DMS153 treated with DMSO at 0.1 percent for 48 hours (cell line): Measurements from ENCODE around the gene ACAT2.
"Not testable (repeated sequence)": the region's sequence is repeated elsewhere in the genome, so short reads cannot be mapped to it uniquely, and the experiment has no call there.

Experiments used
- DNase-seq: peaks from one replicate; lab custom pipeline; 2025; ENCODE audit not compliant: unreplicated experiment; lab: John Stamatoyannopoulos, UW

ACAT2 gene

DNA sequence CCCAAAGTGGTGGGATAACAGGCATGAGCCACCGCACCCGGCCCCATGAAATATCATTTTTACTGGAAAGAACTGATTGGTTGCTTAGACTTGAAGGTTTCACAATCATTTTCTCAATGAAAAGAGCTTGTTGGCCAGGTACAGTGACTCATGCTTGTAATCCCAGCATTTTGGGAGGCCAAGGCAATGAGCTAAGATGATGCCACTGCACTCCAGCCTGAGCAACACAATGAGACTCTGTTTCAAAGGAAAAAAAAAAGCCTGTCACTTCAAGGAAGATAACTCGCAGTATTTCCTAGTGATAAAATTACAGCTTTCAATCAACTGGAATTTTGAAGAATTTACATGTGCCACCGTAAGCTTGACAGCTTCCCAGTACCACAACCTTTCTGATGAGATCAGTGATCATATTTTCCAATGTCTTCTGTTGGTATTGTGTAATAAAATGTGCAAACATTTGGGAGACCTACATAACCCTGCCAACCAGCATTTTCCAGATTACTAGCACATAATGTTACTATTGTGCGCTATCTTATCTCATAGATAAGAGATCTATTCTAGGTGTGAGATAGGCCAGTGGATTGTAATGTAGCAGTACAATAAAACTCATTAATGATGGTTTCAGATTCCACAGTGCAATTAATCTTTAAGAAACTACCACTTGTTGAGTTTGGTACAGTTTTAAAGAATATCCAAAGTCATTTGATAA, 45.5 kb downstream of the ACAT2 start:
- no peak for DNase-seq

DNA sequence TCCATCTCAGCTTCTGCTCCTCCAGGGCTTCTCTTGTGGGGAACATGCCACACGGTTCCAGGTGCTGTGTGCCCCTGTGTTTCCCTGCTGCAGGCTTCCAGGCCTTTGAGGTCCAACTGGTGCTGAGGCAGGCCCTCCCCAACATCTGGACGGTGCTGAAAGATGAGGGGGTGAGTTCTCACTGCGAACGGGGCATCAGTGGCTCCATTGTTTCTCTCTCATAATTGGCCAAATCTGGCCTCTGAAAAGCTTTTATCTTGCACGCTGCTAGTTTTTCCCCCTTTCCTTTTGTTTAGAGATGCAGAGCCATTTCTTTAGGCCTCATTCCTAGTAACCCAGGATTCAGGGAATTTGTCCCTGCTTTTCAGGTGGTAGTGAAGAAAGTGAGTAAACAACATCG, 46.8 kb downstream of the ACAT2 start:
- no peak for DNase-seq

DNA sequence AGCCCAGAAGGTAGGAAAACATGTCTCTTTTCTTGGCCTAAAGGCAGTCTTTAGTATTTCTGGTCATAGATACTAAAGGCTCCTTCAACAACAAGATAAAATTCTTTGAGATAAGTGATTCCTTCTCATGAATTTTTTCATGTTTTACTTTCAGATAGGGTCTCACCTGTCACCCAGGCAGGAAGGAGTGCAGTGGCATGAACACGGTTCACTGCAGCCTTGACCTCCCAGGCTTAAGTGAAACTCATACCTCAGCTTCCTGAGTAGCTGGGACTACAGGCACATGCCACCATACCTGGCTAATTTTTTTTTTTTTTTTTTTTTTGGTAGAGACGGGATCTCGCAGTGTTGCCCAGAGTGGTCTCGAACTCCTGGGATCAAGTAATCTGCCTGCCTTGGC, 47.3 kb downstream of the ACAT2 start:
- no peak for DNase-seq

DNA sequence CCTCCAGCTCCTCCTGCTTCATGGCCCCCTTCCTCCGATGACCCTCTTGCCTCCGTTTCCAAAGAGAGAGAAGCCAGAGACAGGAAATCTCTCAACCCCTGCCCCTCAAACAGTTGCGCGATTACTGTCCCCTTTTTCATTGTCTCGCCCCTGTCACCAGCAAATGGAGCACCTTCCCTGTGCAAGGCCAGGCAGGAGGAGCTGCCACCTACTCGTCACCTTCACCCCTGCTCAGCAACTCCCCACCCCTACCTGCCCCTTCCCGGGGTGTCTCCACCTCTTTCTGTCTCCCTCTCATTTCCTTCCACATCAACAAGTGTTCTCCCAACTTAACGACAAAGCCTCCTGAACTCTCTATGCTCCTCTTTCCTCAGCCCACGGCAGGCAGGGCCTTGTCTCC, 51.9 kb downstream of the ACAT2 start:
- DNase-seq = no peak

DNA sequence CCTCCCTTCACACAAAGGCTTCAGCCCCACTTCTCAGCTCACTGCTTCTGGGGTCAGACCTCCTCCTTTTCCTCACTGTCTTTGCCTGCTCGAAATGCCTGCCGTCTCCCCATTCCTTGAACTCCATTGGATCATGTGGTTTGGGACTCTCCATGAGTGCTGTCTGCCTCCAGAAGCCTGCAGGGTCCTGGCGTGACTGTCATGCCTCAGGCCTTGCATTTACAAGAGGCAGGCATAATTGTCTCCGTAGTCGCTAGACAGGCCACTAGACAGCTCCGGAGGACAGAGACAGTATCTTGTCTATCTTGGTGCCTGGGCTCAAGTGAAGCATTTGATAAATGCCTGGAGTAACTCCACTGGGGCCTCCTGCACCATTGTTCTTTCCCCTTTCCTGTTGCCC, 53.6 kb downstream of the ACAT2 start:
- DNase-seq = no peak

DNA sequence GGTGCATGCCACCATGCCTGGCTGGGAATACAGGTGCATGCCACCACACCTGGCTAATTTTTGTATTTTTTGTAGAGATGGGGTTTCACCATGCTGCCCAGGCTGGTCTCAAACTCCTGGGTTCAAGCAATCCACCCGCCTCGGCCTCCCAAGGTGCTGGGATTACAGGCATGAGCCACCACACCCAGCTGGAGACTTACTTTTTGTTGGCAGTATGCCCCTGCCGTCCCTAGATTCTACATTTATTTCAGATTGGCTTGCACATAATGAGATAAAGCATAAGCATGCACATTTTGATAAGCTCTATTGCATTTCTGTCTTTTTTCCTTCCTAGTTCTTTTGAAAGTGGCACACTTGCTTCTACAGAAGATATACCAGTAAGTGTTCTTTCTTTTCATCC, 54.9 kb downstream of the ACAT2 start:
- DNase-seq = not testable (repeated sequence)

DNA sequence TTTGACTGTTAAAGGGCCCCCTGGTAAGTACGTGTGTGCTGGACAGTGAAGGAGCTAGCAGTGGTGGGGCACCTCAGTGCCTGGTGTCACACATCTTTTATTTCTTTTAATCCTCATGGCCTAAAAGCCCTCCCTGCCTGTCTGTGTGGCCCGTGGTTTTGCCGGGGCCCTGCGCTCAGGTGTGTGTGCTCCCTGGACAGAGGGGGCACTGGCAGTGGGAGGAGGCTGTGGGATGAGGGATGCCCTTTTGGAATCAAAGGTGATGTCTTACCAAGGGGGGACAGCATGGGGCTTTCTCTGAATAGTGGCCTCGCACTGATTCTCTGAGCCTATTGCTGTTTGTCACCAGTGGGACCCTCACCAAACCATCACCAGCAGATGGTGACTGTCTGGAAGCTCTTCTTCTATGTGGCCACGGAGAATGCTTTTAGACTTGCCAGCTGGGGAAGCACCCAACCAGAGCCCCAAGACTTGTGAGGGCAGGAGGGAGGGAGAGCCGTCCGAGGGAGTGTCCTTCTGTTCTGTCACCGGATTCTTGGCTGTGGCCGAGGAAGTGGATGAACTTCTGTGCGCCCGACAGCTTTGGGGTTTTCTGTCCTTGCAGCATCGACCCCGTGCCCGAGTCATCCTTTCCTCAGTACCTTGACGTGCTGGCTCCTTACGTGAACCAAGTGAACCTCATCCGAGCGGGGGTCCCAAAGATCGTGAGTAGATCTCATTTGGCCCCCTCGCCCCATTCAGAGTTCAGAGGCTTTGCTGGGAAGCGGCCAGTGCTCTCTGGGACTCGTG, 56.3 kb downstream of the ACAT2 start:
- DNase-seq = no peak

DNA sequence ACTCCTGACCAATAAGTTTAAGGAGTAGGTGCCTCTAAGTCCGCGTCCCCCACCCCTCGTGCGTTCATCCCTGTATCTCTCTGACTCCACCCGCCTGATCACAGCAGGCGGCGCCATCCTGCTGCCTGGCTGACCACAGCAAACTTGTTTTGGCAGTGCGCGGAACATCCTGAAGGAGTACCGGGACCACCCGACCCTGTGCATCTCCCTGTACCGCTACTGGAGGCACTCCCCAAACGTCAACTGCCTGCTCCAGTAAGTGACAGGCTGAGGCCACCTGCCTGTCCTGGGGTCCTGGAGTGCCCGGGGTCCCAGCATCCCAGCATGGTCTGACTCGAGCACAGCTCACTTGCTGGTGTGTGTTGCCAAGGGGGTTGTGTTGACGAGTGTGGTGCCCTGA, 57.3 kb downstream of the ACAT2 start:
- DNase-seq = no peak

DNA sequence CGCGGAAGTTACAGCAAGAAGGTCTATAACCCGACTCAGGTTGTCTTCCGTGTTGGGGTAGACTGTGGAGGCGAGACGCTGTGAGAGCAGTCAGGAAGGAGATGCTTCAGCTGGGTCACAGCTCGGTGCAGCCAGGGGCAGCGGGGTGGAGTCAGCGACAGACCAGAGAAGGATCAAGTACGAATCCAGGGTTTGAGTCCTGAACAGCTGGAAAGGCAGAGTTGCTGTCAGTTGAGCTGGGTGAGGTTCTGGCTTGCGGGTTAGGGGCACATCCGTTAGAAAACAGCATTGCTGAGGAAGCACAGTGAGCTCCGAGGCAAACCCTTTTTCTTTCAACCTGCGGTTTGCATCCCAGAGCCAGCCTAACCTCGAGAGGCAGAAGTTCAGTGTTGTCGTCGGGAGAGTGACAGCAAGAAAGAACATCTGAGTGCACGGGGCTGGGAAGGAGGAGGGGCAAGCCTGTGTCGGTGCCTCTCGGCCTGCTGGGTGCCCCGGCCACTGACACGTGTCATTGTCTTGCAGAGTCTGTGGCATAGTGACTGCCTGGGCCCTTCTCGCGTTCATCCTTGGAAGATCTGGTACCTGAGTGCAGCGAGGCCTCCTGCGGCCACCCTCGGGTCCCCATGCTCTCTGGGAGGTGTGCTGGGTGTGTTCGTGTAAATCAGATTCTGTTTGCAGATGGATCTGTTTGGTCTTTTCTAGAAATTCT, 58.2 kb downstream of the ACAT2 start:
- no peak for DNase-seq

DNA sequence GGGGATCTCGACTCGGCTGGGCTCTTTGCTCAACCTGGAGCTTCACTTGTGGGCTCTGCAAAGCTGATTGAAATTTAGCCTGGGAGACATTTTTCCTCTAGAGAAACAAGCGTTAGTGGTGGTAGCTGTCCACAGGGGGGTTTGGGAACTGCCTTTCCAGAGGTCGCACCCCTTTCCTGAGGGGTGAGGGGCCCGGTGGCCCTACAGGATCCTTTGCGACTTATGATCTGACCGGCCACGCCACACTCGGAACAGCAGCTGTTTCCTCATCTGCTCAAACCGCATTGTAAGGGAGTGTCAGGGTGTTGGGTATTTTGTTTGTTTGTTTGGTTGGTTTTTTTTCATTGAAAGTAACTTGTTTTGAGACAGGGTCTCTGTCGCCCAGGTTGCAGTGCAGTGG, 59.3 kb downstream of the ACAT2 start:
- DNase-seq = no peak

DNA sequence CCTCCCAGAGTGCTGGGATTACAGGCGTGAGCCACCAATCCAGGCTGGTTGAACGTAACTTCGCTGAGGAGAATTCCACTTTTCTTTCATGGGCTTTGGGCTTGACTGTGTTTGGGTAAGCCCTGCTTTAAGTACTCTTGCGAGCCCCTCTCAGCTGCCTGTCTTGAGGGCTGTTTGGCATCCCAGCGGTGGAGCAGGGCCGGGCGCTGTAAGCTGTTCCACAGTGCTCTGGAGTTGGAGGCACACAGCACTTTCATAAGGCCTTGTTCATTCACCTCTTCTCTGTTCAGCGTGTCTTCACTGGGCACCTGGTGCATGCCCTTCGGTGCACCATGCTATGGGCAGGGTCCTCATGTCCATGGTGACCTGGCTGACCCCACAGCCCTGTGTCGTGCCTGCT, 59.9 kb downstream of the ACAT2 start:
- no peak for DNase-seq

DNA sequence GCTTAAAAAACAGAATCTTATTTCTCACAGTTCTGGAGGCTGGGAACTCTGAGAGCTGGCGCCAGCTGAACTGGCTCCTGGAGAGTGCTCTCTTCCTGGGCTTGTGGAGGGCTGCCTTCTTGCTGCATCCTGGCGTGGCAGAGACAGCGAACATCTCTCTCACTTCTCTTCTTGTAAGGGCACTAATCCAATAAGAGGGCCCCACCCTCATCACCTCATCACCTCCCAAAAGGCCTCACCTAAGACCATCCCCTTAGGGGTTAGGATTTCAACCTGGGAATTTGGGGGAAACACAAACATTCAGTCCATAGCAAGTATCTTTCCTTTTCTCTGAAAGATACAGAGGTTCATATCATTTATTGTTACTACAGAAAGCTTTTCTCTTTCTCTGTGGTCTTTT, 62.1 kb downstream of the ACAT2 start:
- no peak for DNase-seq

DNA sequence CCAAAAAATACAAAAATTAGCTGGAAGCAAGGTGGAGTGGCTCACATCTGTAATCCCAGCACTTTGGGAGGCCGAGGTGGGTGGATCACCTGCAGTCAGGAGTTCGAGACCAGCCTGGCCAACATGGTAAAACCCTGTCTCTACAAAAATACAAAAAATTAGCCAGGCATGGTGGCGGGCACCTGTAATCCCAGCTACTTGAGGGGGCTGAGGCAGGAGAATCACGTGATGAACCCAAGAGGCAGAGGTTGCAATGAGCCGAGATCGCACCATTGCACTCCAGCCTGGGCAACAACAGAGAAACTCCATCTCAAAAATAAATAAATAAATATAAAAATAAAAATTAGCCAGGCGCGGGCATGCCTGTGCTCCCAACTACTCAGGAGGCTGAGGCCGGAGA, 62.8 kb downstream of the ACAT2 start:
- DNase-seq = not testable (repeated sequence)

DNA sequence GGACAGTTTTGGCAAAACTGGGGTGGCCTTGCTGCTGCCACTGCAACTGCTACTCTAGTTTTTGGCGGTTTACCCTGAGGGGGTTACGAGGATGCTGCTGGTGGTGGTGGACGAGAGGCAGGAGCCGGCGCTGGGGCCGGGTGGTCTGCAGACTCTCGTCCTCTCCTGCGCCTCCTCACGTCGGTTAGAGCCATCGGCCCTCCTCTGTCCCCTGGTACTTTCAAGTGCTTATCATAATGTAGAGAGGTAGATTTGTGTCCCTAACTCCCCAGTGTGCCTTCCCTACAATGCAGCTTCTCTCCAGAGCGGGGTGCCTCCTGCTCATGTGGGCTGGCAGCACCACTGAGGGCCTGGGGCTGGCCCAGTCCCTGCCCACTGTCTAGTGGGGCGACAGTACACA, 64.2 kb downstream of the ACAT2 start:
- DNase-seq = no peak

DNA sequence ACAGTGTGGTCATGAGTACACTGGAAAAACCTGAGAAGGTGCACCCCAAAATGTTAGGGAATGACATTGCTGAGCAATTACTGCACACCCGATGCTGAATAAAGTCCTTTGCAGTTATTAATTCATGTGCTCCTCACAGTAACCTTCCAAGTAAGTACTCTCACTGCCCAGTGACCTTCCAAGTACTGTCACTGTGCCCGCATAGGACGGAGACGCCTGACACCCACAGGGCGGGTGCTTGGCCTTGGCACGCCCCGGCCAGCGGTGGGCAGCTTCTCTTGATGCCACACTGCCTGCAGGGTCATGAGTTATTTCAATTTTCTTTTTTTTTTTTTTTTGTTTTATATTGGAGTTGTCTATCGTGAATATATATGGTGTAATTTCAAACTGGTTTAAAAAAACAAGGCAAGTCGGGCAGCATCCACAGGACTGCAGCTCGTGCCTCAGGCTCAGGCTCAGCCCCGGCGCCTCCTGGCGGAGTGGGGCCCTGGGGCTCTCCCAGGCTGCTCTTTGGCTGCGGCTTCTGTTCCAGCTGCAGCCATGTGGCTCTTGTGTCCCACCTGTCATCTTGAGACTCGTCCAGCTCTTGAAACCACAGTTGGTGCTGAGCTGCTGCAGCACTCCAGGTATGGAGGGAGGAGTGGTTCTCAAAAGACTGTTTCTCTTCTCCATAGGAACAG, 65.3 kb downstream of the ACAT2 start:
- DNase-seq = no peak

DNA sequence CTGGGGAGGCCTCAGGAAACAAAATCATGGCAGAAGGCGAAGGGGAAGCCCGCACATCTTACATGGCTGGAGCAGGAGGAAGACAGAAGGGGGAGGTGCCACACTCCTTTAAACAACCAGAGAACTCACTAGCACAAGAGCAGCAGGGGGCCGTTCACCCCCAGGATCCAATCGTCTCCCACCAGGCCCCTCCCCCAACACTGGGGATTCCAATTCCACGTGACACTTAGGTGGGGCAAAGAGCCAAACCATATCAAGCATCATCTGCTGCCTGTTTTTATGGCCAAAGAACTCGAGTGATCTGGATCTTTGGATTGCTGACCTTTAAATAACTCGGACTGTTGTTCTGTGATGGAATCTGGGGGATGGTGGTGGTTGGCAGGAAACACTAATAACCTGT, 66.2 kb downstream of the ACAT2 start:
- DNase-seq = no peak
